HepG2 (cell line): ENCODE results near the gene C1orf159. TPM values are rescaled to one million over a fixed set of nuclear protein-coding genes. Genes with fewer than 3 reads are reported as not detected.
A peak's percentile ranks its signal among the peaks of the same experiment; 100 is the strongest.

Experiments used
- ATF7-NPFF ChIP-seq: sonication (generic); formaldehyde crosslinking; IDR thresholded peaks from 2 replicates; pipeline ENCODE4 v1.8.1; 2023; ENCODE audit warnings: mild to moderate bottlenecking, low read depth, missing genetic modification reagents, moderate library complexity
- GFI1 ChIP-seq: sonication (generic); formaldehyde crosslinking; IDR thresholded peaks from 2 replicates; pipeline ENCODE4 v1.5.0; 2020; ENCODE audit warnings: missing genetic modification reagents, mild to moderate bottlenecking, borderline replicate concordance
- GLI4 ChIP-seq: sonication (generic); formaldehyde crosslinking; IDR thresholded peaks from 2 replicates; pipeline ENCODE4 v1.5.1; 2020; ENCODE audit warnings: missing genetic modification reagents, mild to moderate bottlenecking, moderate library complexity, borderline replicate concordance
- IKZF5 ChIP-seq: IDR thresholded peaks from 2 replicates; pipeline ENCODE4 v1.6.1; 2018; ENCODE audit warnings: missing genetic modification reagents, mild to moderate bottlenecking, missing compliant biosample characterization
- KLF16 ChIP-seq, 2 experiments: sonication (generic) in 1 of 2; formaldehyde crosslinking in 1 of 2; IDR thresholded peaks; 2 replicates each; pipeline versions ENCODE4 v1.6.1 to v1.8.0; 2016 to 2023; ENCODE audit warnings: missing genetic modification reagents in 2 of 2, missing compliant biosample characterization in 1 of 2
- MATR3 ChIP-seq: sonication (generic); formaldehyde crosslinking; IDR thresholded peaks from 2 replicates; pipeline ENCODE4 v1.4.0; 2020; ENCODE audit warnings: missing genetic modification reagents
- MTF1 ChIP-seq: sonication (generic); formaldehyde crosslinking; IDR thresholded peaks from 2 replicates; pipeline ENCODE4 v1.5.0; 2020; ENCODE audit warnings: missing genetic modification reagents
- NBN ChIP-seq: fragments of 450-650 bp; conservative IDR thresholded peaks from 2 replicates; pipeline ENCODE4 v1.6.1; 2017
- PCBP2 ChIP-seq: fragments of 200-400 bp; formaldehyde crosslinking; optimal IDR thresholded peaks from 2 replicates; pipeline ENCODE3; 2018; ENCODE audit warnings: low read length, low read depth; ENCODE audit not compliant: poor library complexity, severe bottlenecking
- RBFOX2 ChIP-seq: fragments of 200-400 bp; formaldehyde crosslinking; IDR thresholded peaks from 2 replicates; pipeline ENCODE4 v1.6.1; 2017; ENCODE audit warnings: low read depth, mild to moderate bottlenecking, low read length
- TCF12 ChIP-seq, 2 experiments: fragments of 450-650 bp in 1 of 2; sonication (generic) in 1 of 2; formaldehyde crosslinking in 1 of 2; IDR thresholded peaks; 2 replicates each; pipeline versions ENCODE4 v1.6.1 to v1.8.0; 2017 to 2022; ENCODE audit warnings: antibody characterized with exemption in 1 of 2, mild to moderate bottlenecking in 1 of 2, missing genetic modification reagents in 1 of 2, moderate library complexity in 1 of 2
- ZNF550 ChIP-seq: sonication (generic); formaldehyde crosslinking; IDR thresholded peaks from 2 replicates; pipeline ENCODE4 v1.4.0; 2020; ENCODE audit warnings: mild to moderate bottlenecking, missing genetic modification reagents, borderline replicate concordance
- ZSCAN29 ChIP-seq: sonication (generic); formaldehyde crosslinking; conservative IDR thresholded peaks from 2 replicates; pipeline ENCODE4 v1.4.0; 2020; ENCODE audit warnings: mild to moderate bottlenecking, missing genetic modification reagents
- polyA plus RNA-seq, 8 experiments: library from polyadenylated mRNA; depleted of rRNA in 3 of 8; stranded (reverse) in 7 of 8; unstranded in 1 of 8; fragments of >200 nt; fragmentation: Illumina TruSeq in 4 of 8; extraction: Trizol in 4 of 8; gene quantifications; 2 replicates each; pipeline versions ENCODE4 v1.2.1 to v1.2.3, GENCODE V29; 2011 to 2016; ENCODE audit warnings: low read depth in 4 of 8, missing spikeins in 1 of 8, mixed read lengths in 1 of 8; ENCODE audit not compliant: insufficient read depth in 1 of 8
- total RNA-seq, 5 experiments: library from RNA; depleted of rRNA; stranded (reverse); fragments of >200 nt; fragmentation: Illumina TruSeq; extraction: Trizol; gene quantifications; 2 replicates each; pipeline ENCODE4 v1.2.3, GENCODE V29; 2016; ENCODE audit warnings: low read depth in 1 of 5
- TF ChIP-seq, protein P1 (sequence below): sonication (generic); formaldehyde crosslinking; IDR thresholded peaks from 2 replicates; pipeline ENCODE4 v1.4.0; 2020; ENCODE audit warnings: missing genetic modification reagents
- TF ChIP-seq, protein P2 (sequence below): sonication (generic); formaldehyde crosslinking; IDR thresholded peaks from 2 replicates; pipeline ENCODE4; 2020; ENCODE audit warnings: missing genetic modification reagents, mild to moderate bottlenecking, borderline replicate concordance

Gene C1orf159
- total and polyA plus RNA-seq, 2 of the 13 experiments (the other 11 are each of a cell fraction or from before 2014, with no cell fraction given) = 3.8 to 6.7 TPM

- TF ChIP-seq PCBP2 (no peak), MTF1 (CRISPR knock-in tag) (no peak), MATR3 (CRISPR knock-in tag) (no peak), RBFOX2 (peak; percentile 77), ZSCAN29 (CRISPR knock-in tag) (peak; percentile 82; the same call in 1 of the 2 replicates), GFI1 (CRISPR knock-in tag) (no peak), TCF12 (IDR thresholded peaks at IDR 0.05) (no peak), TCF12 (CRISPR knock-in tag; IDR thresholded peaks at IDR 0.05) (no peak), IKZF5 (CRISPR knock-in tag) (no peak), ATF7-NPFF (peak; percentile 76; the same call in 1 of the 2 replicates), NBN (no peak), KLF16 (CRISPR knock-in tag; IDR thresholded peaks at IDR 0.05) (peak in 1 of 2 experiments; percentile 62; a peak in 2 of 4 replicates), GLI4 (peak; percentile 87; the same call in 1 of the 2 replicates), ZNF550 (CRISPR knock-in tag) (no peak)
- TF ChIP-seq, protein P1, sequence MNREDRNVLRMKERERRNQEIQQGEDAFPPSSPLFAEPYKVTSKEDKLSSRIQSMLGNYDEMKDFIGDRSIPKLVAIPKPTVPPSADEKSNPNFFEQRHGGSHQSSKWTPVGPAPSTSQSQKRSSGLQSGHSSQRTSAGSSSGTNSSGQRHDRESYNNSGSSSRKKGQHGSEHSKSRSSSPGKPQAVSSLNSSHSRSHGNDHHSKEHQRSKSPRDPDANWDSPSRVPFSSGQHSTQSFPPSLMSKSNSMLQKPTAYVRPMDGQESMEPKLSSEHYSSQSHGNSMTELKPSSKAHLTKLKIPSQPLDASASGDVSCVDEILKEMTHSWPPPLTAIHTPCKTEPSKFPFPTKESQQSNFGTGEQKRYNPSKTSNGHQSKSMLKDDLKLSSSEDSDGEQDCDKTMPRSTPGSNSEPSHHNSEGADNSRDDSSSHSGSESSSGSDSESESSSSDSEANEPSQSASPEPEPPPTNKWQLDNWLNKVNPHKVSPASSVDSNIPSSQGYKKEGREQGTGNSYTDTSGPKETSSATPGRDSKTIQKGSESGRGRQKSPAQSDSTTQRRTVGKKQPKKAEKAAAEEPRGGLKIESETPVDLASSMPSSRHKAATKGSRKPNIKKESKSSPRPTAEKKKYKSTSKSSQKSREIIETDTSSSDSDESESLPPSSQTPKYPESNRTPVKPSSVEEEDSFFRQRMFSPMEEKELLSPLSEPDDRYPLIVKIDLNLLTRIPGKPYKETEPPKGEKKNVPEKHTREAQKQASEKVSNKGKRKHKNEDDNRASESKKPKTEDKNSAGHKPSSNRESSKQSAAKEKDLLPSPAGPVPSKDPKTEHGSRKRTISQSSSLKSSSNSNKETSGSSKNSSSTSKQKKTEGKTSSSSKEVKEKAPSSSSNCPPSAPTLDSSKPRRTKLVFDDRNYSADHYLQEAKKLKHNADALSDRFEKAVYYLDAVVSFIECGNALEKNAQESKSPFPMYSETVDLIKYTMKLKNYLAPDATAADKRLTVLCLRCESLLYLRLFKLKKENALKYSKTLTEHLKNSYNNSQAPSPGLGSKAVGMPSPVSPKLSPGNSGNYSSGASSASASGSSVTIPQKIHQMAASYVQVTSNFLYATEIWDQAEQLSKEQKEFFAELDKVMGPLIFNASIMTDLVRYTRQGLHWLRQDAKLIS (CRISPR knock-in tag) = no peak
- TF ChIP-seq, protein P2, sequence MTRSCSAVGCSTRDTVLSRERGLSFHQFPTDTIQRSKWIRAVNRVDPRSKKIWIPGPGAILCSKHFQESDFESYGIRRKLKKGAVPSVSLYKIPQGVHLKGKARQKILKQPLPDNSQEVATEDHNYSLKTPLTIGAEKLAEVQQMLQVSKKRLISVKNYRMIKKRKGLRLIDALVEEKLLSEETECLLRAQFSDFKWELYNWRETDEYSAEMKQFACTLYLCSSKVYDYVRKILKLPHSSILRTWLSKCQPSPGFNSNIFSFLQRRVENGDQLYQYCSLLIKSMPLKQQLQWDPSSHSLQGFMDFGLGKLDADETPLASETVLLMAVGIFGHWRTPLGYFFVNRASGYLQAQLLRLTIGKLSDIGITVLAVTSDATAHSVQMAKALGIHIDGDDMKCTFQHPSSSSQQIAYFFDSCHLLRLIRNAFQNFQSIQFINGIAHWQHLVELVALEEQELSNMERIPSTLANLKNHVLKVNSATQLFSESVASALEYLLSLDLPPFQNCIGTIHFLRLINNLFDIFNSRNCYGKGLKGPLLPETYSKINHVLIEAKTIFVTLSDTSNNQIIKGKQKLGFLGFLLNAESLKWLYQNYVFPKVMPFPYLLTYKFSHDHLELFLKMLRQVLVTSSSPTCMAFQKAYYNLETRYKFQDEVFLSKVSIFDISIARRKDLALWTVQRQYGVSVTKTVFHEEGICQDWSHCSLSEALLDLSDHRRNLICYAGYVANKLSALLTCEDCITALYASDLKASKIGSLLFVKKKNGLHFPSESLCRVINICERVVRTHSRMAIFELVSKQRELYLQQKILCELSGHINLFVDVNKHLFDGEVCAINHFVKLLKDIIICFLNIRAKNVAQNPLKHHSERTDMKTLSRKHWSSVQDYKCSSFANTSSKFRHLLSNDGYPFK (CRISPR knock-in tag) = peak; percentile 49; the same call in 1 of the 2 replicates
Observed at GRCh38 chr1:1063945-1064831, 51.7 kb downstream of the C1orf159 start (continued).
